Measurements from ENCODE around the gene ZNF813.

DNA sequence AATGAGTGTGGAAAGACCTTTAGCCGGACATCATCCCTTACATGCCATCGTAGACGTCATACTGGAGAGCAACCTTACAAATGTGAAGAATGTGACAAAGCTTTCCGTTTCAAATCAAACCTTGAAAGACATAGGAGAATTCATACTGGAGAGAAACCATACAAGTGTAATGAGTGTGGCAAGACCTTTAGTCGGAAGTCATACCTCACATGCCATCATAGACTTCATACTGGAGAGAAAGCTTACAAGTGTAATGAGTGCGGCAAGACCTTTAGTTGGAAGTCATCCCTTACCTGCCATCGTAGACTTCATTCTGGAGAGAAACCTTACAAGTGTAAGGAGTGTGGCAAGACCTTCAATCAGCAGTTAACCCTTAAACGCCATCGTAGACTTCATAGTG, 11.7 kb upstream of the ZNF813 start:
- TF ChIP-seq HOXA7 (CRISPR knock-in tag; IDR thresholded peaks at IDR 0.05; ENCODE audit: borderline replicate concordance), result no peak
- no peak for TF ChIP-seq TCF7L2 (IDR thresholded peaks at IDR 0.05; ENCODE audit: borderline replicate concordance, low read depth, low read length)
- TF ChIP-seq, protein P1, sequence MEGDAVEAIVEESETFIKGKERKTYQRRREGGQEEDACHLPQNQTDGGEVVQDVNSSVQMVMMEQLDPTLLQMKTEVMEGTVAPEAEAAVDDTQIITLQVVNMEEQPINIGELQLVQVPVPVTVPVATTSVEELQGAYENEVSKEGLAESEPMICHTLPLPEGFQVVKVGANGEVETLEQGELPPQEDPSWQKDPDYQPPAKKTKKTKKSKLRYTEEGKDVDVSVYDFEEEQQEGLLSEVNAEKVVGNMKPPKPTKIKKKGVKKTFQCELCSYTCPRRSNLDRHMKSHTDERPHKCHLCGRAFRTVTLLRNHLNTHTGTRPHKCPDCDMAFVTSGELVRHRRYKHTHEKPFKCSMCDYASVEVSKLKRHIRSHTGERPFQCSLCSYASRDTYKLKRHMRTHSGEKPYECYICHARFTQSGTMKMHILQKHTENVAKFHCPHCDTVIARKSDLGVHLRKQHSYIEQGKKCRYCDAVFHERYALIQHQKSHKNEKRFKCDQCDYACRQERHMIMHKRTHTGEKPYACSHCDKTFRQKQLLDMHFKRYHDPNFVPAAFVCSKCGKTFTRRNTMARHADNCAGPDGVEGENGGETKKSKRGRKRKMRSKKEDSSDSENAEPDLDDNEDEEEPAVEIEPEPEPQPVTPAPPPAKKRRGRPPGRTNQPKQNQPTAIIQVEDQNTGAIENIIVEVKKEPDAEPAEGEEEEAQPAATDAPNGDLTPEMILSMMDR (tag by site-specific recombination; IDR thresholded peaks at IDR 0.05), result no peak
- TF ChIP-seq ZNF335 (tag by site-specific recombination; conservative IDR thresholded peaks at IDR 0.05), result no peak
- no peak for TF ChIP-seq ZNF449 (tag by site-specific recombination; IDR thresholded peaks at IDR 0.05)
- TF ChIP-seq ZNF561 (tag by site-specific recombination; IDR thresholded peaks at IDR 0.05; ENCODE audit: borderline replicate concordance), result no peak
- TF ChIP-seq ZNF280D (tag by site-specific recombination; IDR thresholded peaks at IDR 0.05), result no peak
- TF ChIP-seq ZNF76 (tag by site-specific recombination; IDR thresholded peaks at IDR 0.05; ENCODE audit: borderline replicate concordance, low read depth), result no peak
- no peak for TF ChIP-seq TSHZ1 (tag by site-specific recombination; IDR thresholded peaks at IDR 0.05; ENCODE audit: borderline replicate concordance)
- no peak for TF ChIP-seq ZNF121 (tag by site-specific recombination; IDR thresholded peaks at IDR 0.05)
- no peak for TF ChIP-seq ZNF223 (tag by site-specific recombination; IDR thresholded peaks at IDR 0.05)

Measured in HEK293 (cell line).